ENCODE measurements around the gene BICDL1.

Gene BICDL1

DNA sequence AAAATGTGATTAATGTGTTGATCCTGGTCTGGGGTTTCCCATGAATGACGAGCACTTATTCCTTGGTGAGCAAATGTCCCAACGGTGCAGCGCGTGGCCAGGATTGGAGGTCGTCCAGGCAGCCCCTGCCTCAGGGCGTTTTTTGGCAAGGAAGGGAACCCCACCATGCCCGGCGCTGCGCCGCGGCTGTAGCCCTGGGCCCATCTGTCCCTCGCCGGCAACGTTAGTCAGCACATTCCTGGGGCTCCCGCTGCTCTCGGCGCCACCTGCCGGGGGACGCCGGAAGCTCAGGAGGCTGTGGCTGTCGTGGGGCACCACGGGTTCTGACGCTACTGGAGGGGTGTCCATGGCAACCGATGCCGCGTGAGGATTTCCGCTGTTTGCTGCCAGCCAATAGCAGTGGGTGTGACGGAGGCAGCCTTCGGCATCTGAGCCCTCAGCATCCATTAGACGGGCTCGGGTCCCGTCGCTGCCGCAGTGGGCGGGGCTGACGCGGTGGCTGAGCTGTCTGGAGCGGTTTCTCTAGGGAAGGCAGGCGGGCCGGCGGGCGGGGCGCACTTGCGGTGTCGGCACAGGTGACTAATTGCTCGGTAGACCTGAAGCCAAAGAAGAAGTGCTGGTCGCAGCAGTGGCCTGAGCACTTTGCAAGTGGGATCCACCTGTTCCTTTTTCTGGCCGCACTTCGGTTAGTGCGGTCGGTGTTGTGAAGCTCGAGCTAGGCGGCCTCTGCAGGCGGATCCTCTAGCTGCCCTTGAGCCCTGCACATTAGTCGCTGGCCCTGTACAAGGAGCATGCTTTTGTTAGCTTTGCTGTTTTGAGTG lies 98.0 kb downstream of the BICDL1 start (continued):
- TF ChIP-seq ZFP3 (tag by site-specific recombination; IDR thresholded peaks at IDR 0.05; ENCODE audit: low read depth), result no peak
- peak; percentile 98 for TF ChIP-seq SP2 (tag by site-specific recombination; IDR thresholded peaks at IDR 0.05)
- no peak for TF ChIP-seq ZNF433 (tag by site-specific recombination; IDR thresholded peaks at IDR 0.05; ENCODE audit: low read depth)
- peak; percentile 50; the same call in 1 of the 2 replicates for TF ChIP-seq WT1 (tag by site-specific recombination; IDR thresholded peaks at IDR 0.05)
- TF ChIP-seq ZNF768 (tag by site-specific recombination; IDR thresholded peaks at IDR 0.05), result no peak
- no peak for TF ChIP-seq ZNF658 (tag by site-specific recombination; IDR thresholded peaks at IDR 0.05)
- no peak for TF ChIP-seq MYNN (tag by site-specific recombination; IDR thresholded peaks at IDR 0.05; ENCODE audit: borderline replicate concordance)
- no peak for TF ChIP-seq ZNF132 (tag by site-specific recombination; IDR thresholded peaks at IDR 0.05; ENCODE audit: borderline replicate concordance)
- no peak for TF ChIP-seq ZNF274 (IDR thresholded peaks at IDR 0.05; ENCODE audit: low read length)
- TF ChIP-seq ZNF274 (tag by site-specific recombination; IDR thresholded peaks at IDR 0.05; ENCODE audit: borderline replicate concordance), result no peak
- TF ChIP-seq ZNF202 (tag by site-specific recombination; IDR thresholded peaks at IDR 0.05; ENCODE audit: borderline replicate concordance), result no peak
- TF ChIP-seq ZNF138 (tag by site-specific recombination; IDR thresholded peaks at IDR 0.05; ENCODE audit: borderline replicate concordance), result no peak
- TF ChIP-seq ZNF544 (tag by site-specific recombination; IDR thresholded peaks at IDR 0.05), result no peak
- no peak for TF ChIP-seq ZNF585B (tag by site-specific recombination; IDR thresholded peaks at IDR 0.05)
- TF ChIP-seq ZNF37A (tag by site-specific recombination; IDR thresholded peaks at IDR 0.05), result no peak
- no peak for TF ChIP-seq PRDM6 (tag by site-specific recombination; IDR thresholded peaks at IDR 0.05)
- no peak for TF ChIP-seq ZNF112 (tag by site-specific recombination; IDR thresholded peaks at IDR 0.05)
- TF ChIP-seq ZNF518A (tag by site-specific recombination; conservative IDR thresholded peaks at IDR 0.05; ENCODE audit: low read depth), result no peak
- TF ChIP-seq ZNF114 (tag by site-specific recombination; IDR thresholded peaks at IDR 0.05), result no peak
- TF ChIP-seq ZNF302 (tag by site-specific recombination; IDR thresholded peaks at IDR 0.05; ENCODE audit: low read depth), result no peak
- no peak for TF ChIP-seq ATF2 (tag by site-specific recombination; IDR thresholded peaks at IDR 0.05; ENCODE audit: low read depth)
- TF ChIP-seq, protein P1, sequence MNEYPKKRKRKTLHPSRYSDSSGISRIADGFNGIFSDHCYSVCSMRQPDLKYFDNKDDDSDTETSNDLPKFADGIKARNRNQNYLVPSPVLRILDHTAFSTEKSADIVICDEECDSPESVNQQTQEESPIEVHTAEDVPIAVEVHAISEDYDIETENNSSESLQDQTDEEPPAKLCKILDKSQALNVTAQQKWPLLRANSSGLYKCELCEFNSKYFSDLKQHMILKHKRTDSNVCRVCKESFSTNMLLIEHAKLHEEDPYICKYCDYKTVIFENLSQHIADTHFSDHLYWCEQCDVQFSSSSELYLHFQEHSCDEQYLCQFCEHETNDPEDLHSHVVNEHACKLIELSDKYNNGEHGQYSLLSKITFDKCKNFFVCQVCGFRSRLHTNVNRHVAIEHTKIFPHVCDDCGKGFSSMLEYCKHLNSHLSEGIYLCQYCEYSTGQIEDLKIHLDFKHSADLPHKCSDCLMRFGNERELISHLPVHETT (tag by site-specific recombination; IDR thresholded peaks at IDR 0.05), result peak; percentile 86; the same call in 1 of the 2 replicates
- TF ChIP-seq, protein P2, sequence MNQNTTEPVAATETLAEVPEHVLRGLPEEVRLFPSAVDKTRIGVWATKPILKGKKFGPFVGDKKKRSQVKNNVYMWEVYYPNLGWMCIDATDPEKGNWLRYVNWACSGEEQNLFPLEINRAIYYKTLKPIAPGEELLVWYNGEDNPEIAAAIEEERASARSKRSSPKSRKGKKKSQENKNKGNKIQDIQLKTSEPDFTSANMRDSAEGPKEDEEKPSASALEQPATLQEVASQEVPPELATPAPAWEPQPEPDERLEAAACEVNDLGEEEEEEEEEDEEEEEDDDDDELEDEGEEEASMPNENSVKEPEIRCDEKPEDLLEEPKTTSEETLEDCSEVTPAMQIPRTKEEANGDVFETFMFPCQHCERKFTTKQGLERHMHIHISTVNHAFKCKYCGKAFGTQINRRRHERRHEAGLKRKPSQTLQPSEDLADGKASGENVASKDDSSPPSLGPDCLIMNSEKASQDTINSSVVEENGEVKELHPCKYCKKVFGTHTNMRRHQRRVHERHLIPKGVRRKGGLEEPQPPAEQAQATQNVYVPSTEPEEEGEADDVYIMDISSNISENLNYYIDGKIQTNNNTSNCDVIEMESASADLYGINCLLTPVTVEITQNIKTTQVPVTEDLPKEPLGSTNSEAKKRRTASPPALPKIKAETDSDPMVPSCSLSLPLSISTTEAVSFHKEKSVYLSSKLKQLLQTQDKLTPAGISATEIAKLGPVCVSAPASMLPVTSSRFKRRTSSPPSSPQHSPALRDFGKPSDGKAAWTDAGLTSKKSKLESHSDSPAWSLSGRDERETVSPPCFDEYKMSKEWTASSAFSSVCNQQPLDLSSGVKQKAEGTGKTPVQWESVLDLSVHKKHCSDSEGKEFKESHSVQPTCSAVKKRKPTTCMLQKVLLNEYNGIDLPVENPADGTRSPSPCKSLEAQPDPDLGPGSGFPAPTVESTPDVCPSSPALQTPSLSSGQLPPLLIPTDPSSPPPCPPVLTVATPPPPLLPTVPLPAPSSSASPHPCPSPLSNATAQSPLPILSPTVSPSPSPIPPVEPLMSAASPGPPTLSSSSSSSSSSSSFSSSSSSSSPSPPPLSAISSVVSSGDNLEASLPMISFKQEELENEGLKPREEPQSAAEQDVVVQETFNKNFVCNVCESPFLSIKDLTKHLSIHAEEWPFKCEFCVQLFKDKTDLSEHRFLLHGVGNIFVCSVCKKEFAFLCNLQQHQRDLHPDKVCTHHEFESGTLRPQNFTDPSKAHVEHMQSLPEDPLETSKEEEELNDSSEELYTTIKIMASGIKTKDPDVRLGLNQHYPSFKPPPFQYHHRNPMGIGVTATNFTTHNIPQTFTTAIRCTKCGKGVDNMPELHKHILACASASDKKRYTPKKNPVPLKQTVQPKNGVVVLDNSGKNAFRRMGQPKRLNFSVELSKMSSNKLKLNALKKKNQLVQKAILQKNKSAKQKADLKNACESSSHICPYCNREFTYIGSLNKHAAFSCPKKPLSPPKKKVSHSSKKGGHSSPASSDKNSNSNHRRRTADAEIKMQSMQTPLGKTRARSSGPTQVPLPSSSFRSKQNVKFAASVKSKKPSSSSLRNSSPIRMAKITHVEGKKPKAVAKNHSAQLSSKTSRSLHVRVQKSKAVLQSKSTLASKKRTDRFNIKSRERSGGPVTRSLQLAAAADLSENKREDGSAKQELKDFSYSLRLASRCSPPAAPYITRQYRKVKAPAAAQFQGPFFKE (tag by site-specific recombination; IDR thresholded peaks at IDR 0.05; ENCODE audit: borderline replicate concordance), result no peak
- peak; percentile 95 for TF ChIP-seq ZNF660 (tag by site-specific recombination; IDR thresholded peaks at IDR 0.05)
